GM12878 (cell line): Measurements from ENCODE around the gene IFT25. TPM values are rescaled to one million over a fixed set of nuclear protein-coding genes. Genes with fewer than 3 reads are reported as not detected.

ENCODE experiments used
- ATAC-seq: fragments of 200-7000 bp; cut with Tn5 transposase; 3 replicates; pipeline ENCODE4 v1.9.1; 2020; ENCODE audit warnings: mild to moderate bottlenecking, moderate library complexity
- BruUV-seq: library from RNA; stranded (reverse); fragments of 400-500 nt; replicated peaks from 2 replicates; lab custom pipeline; 2021; lab: Mats Ljungman, UMichigan
- CTCF ChIA-PET: fragments of 300-600 bp; sonication (Branson Sonifier 250); formaldehyde crosslinking; extraction: SDS; loops from one replicate; lab custom pipeline; 2021; ENCODE audit warnings: inconsistent platforms; lab: Yijun Ruan, JAX
- POLR2A ChIA-PET: fragments of 350-600 bp; formaldehyde crosslinking; extraction: SDS; loops from one replicate; lab custom pipeline; 2021; ENCODE audit warnings: inconsistent platforms; lab: Charles Lee
- RAD21 ChIA-PET: fragments of 300-600 bp; sonication (Branson Sonifier 250); formaldehyde crosslinking; loops from one replicate; lab custom pipeline; 2023; ENCODE audit warnings: antibody characterized with exemption; ENCODE audit not compliant: unreplicated experiment; lab: Charles Lee
- SMC1A ChIA-PET: fragments of 300-600 bp; sonication (Branson Sonifier 250); formaldehyde crosslinking; loops from one replicate; lab custom pipeline; 2023; ENCODE audit not compliant: unreplicated experiment, uncharacterized antibody; lab: Charles Lee
- DNase-seq: peaks from one replicate; pipeline ENCODE4 v3.0.0-alpha.2; 2011; ENCODE audit warnings: low read depth, low spot score
- FAIRE-seq: peaks from 3 replicates; lab custom pipeline; 2011; peaks lifted over from hg19 to GRCh38; lab: Jason Lieb, UNC
- H2AFZ ChIP-seq: 2 replicates; pipeline ENCODE4 v1.6.0; 2011; ENCODE audit warnings: low read depth, low read length, control low read depth; ENCODE audit not compliant: control insufficient read depth
- H3K27ac ChIP-seq: 2 replicates; pipeline ENCODE4 v1.5.1; 2011; ENCODE audit warnings: control low read depth; ENCODE audit not compliant: control insufficient read depth, insufficient read depth
- H3K27me3 ChIP-seq, 2 experiments: replicated peaks in 1 of 2; 2 replicates each; pipeline versions ENCODE4 v1.6.0 to v1.6.1; 2011; ENCODE audit warnings: low read length in 1 of 2; ENCODE audit not compliant: control insufficient read depth in 2 of 2, insufficient read depth in 2 of 2
- H3K36me3 ChIP-seq, 2 experiments: 2 replicates each; pipeline ENCODE4 v1.5.1; 2011; ENCODE audit warnings: low read length in 1 of 2; ENCODE audit not compliant: control insufficient read depth in 2 of 2, insufficient read depth in 2 of 2
- H3K4me1 ChIP-seq: 2 replicates; pipeline ENCODE4 v1.6.1; 2011; ENCODE audit warnings: mild to moderate bottlenecking, low read length, moderate library complexity, mixed read lengths; ENCODE audit not compliant: control insufficient read depth, insufficient read depth
- H3K4me2 ChIP-seq: 2 replicates; pipeline ENCODE4 v1.6.0; 2011; ENCODE audit warnings: control low read depth; ENCODE audit not compliant: control insufficient read depth, insufficient read depth
- H3K4me3 ChIP-seq: fragments of 200-600 bp; sonication (generic); 2 replicates; pipeline ENCODE4 v1.5.1; 2016
- H3K79me2 ChIP-seq: 2 replicates; pipeline ENCODE4 v1.6.0; 2011; ENCODE audit warnings: low read length; ENCODE audit not compliant: control insufficient read depth, insufficient read depth
- H3K9ac ChIP-seq: 2 replicates; pipeline ENCODE4 v1.8.0; 2011; ENCODE audit warnings: low read length, control low read depth, mixed read lengths; ENCODE audit not compliant: control insufficient read depth, insufficient read depth
- H3K9me3 ChIP-seq: replicated peaks from 3 replicates; pipeline ENCODE4 v1.5.1; 2011; ENCODE audit warnings: mild to moderate bottlenecking, low read length; ENCODE audit not compliant: control insufficient read depth, insufficient read depth
- H4K20me1 ChIP-seq: 2 replicates; pipeline ENCODE4 v1.6.0; 2011; ENCODE audit not compliant: control insufficient read depth, insufficient read depth
- CTCF ChIP-seq, 3 experiments: IDR thresholded peaks in 2 of 3; conservative IDR thresholded peaks in 1 of 3; 2 replicates each; pipeline ENCODE4 v1.5.1; 2011; ENCODE audit warnings: low read depth in 3 of 3, low read length in 3 of 3, mild to moderate bottlenecking in 3 of 3, control low read depth in 2 of 3, moderate library complexity in 2 of 3, inconsistent platforms in 1 of 3, mixed read lengths in 1 of 3; ENCODE audit not compliant: control insufficient read depth in 2 of 3, insufficient read depth in 1 of 3; ENCODE audit errors: extremely low read depth in 1 of 3
- IKZF2 ChIP-seq, 2 experiments: fragments of 450-650 bp; IDR thresholded peaks; 2 replicates each; pipeline ENCODE4 v1.6.1; 2017; ENCODE audit warnings: mild to moderate bottlenecking in 2 of 2, moderate library complexity in 2 of 2
- PAX8 ChIP-seq: fragments of 450-650 bp; IDR thresholded peaks from 2 replicates; pipeline ENCODE4 v1.6.1; 2017; ENCODE audit warnings: mild to moderate bottlenecking, moderate library complexity
- RAD21 ChIP-seq: IDR thresholded peaks from 2 replicates; pipeline ENCODE4 v1.6.1; 2011; ENCODE audit warnings: mild to moderate bottlenecking, low read depth, low read length, moderate library complexity; ENCODE audit not compliant: insufficient read depth
- SMC3 ChIP-seq: IDR thresholded peaks from 2 replicates; pipeline ENCODE4 v1.6.1; 2011; ENCODE audit warnings: low read length, improper control_type of control experiment, borderline replicate concordance
- TCF7 ChIP-seq: IDR thresholded peaks from 2 replicates; pipeline ENCODE4 v1.6.1; 2014; ENCODE audit warnings: antibody characterized with exemption, borderline replicate concordance
- ZBTB4 ChIP-seq: fragments of 450-650 bp; formaldehyde crosslinking; IDR thresholded peaks from 2 replicates; pipeline ENCODE4 v1.4.0; 2022; ENCODE audit warnings: mild to moderate bottlenecking, moderate library complexity
- ZBTB40 ChIP-seq: fragments of 450-650 bp; IDR thresholded peaks from 2 replicates; pipeline ENCODE4 v1.6.1; 2016; ENCODE audit warnings: mild to moderate bottlenecking, moderate library complexity, borderline replicate concordance
- ZNF622 ChIP-seq: fragments of 450-650 bp; IDR thresholded peaks from 2 replicates; pipeline ENCODE4 v1.6.1; 2017; ENCODE audit warnings: mild to moderate bottlenecking, inconsistent platforms
- WGBS: methylation state at CpG from one replicate; pipeline ENCODE4 v1.1.6; 2016; ENCODE audit warnings: low lambda C conversion rate; ENCODE audit not compliant: insufficient replicate concordance, insufficient coverage; ENCODE audit errors: missing lambda C conversion rate; 5-methylcytosine and 5-hydroxymethylcytosine counted together
- in situ Hi-C: fragments of 300-500 bp; cut with MboI; formaldehyde crosslinking; loops from 9 replicates; pipeline ENCODE4 v1.14.3; 2018; ENCODE audit warnings: mixed read lengths
- intact Hi-C: fragments of 100-400 bp; cut with micrococcal nuclease; formaldehyde crosslinking; loops from one replicate; pipeline ENCODE4 v1.14.2; 2022; ENCODE audit not compliant: unreplicated experiment
- polyA plus RNA-seq, 11 experiments: library from polyadenylated mRNA; depleted of rRNA in 4 of 11; unstranded in 6 of 11; stranded (reverse) in 5 of 11; fragments of >200 nt; fragmentation: Nextera tagmentation in 4 of 11; fragmentation: Illumina TruSeq in 1 of 11; extraction: Ambion mirVana in 4 of 11; extraction: Trizol in 1 of 11; gene quantifications; 1 replicate in 1 of 11; 2 replicates in 10 of 11; pipeline versions ENCODE4 v1.2.1 to v1.2.3, GENCODE V29; 2011 to 2016; ENCODE audit warnings: inconsistent platforms in 2 of 11, missing spikeins in 2 of 11, low read depth in 1 of 11
- total RNA-seq, 4 experiments: library from RNA; depleted of rRNA in 3 of 4; stranded (reverse); fragments of >200 nt in 3 of 4; fragmentation: Illumina TruSeq in 1 of 4; extraction: Trizol in 1 of 4; gene quantifications; 2 replicates each; pipeline versions ENCODE4 v1.2.1 to v1.2.3, GENCODE V29; 2013 to 2021

Gene IFT25
- total and polyA plus RNA-seq, 10 of the 15 experiments (the other 5 are each of a cell fraction or from before 2014, with no cell fraction given): 55.7 to 242 (median 131) TPM

- no peak overlapping the region for H3K27ac ChIP-seq
- SMC1A ChIA-PET: interaction anchor here (0.8 to 5.4 kb wide), 16 partner anchors 10 to 209 kb away, joined by 3 to 68 read pairs (median 6); partner anchors contain the start of gene IFT25
- DNase-seq (no peak), ATAC-seq (peak; percentile 60; the same call in 2 of the 3 replicates), FAIRE-seq (peak; percentile 35)
- no peaks in the 10 kb centered on the region for H4K20me1 ChIP-seq
- no peaks in the 10 kb centered on the region for H3K27me3 ChIP-seq
- no peaks in the 10 kb centered on the region for H3K9me3 ChIP-seq
- BruUV-seq: no TSS peak
- no peak overlapping the region for H3K4me2 ChIP-seq
- in situ Hi-C loops (no loop called here), intact Hi-C loops (loop anchor here (1.0 kb wide), 1 partner anchor 71 kb away; no protein-coding TSS in a partner anchor)
- CTCF ChIA-PET: interaction anchor here (0.6 to 8.7 kb wide), 33 partner anchors 9 to 620 kb away, joined by 3 to 198 read pairs (median 4); partner anchors contain the start of genes IFT25, LRRC42, NDC1 and YIPF1
- POLR2A ChIA-PET: interaction anchor here (1.1 to 1.4 kb wide), 2 partner anchors 80 to 81 kb away, joined by 3 read pairs; no protein-coding TSS in a partner anchor
- H3K4me3 ChIP-seq: no peak overlapping the region
- TF ChIP-seq TCF7: peak; percentile 56; the same call in 1 of the 2 replicates
- TF ChIP-seq ZBTB4: no peak
- peak; percentile 72 for TF ChIP-seq SMC3
- no peak for TF ChIP-seq ZBTB40
- peak; percentile 67 for TF ChIP-seq RAD21
- peak; percentile 48 to 55 (median 54) for TF ChIP-seq CTCF (IDR thresholded peaks at IDR 0.05 in 2 of 3, conservative IDR thresholded peaks at IDR 0.05 in 1 of 3; ENCODE audit: control insufficient read depth in 2 of 3, extremely low read depth in 1 of 3, insufficient read depth in 1 of 3, low read depth in 3 of 3, low read length in 3 of 3)
- no peak for TF ChIP-seq IKZF2 (IDR thresholded peaks at IDR 0.05)
- TF ChIP-seq ZNF622: no peak
- no peak for TF ChIP-seq PAX8
- peaks cover 0 to 3% of the 10 kb centered on the region in 2 experiments; a peak in 2 of 4 replicates for H3K36me3 ChIP-seq
- RAD21 ChIA-PET: interaction anchor here (0.6 to 4.8 kb wide), 13 partner anchors 8 to 202 kb away, joined by 3 to 34 read pairs (median 5); partner anchors contain the start of genes IFT25 and LRRC42
- H3K9ac ChIP-seq: no peak overlapping the region
- no peaks in the 10 kb centered on the region for H3K4me1 ChIP-seq
- H3K79me2 ChIP-seq: no peaks in the 10 kb centered on the region
- no peak overlapping the region for H2AFZ ChIP-seq
- 41% methylated on average over 5 of the region's 5 CpGs for WGBS
These were observed 66.9 kb downstream of the IFT25 start for GRCh38 chr1:53878492-53879105.
